MM.1S (cell line): ENCODE measurements around the gene PRRX2.
"Not testable (repeated sequence)": the region's sequence is repeated elsewhere in the genome, so short reads cannot be mapped to it uniquely, and the experiment has no call there.

ENCODE experiments used
- DNase-seq: peaks from one replicate; pipeline ENCODE4 v3.0.0-alpha.2; 2015
- H2AFZ ChIP-seq: fragments of 300-600 bp; sonication (generic); 2 replicates; pipeline ENCODE4 v1.6.0; 2016; ENCODE audit warnings: antibody characterized with exemption, low read length
- H3F3A ChIP-seq: fragments of 300-600 bp; sonication (generic); 2 replicates; pipeline ENCODE4 v1.6.1; 2016; ENCODE audit warnings: mild to moderate bottlenecking, antibody characterized with exemption, low read length, moderate library complexity, mixed read lengths; ENCODE audit not compliant: insufficient read depth
- H3K27ac ChIP-seq: fragments of 300-600 bp; sonication (generic); 2 replicates; pipeline ENCODE4 v1.5.1; 2016; ENCODE audit warnings: mild to moderate bottlenecking, low read length
- H3K27me3 ChIP-seq: fragments of 300-600 bp; sonication (generic); replicated peaks from 2 replicates; pipeline ENCODE4 v1.6.0; 2016; ENCODE audit warnings: low read length; ENCODE audit not compliant: insufficient read depth
- H3K36me3 ChIP-seq: fragments of 300-600 bp; sonication (generic); replicated peaks from 2 replicates; pipeline ENCODE4 v1.6.1; 2016; ENCODE audit warnings: mild to moderate bottlenecking, low read length, mixed read lengths; ENCODE audit not compliant: insufficient read depth
- H3K4me1 ChIP-seq: fragments of 300-600 bp; sonication (generic); 2 replicates; pipeline ENCODE4 v1.6.1; 2016; ENCODE audit warnings: low read length, mixed read lengths
- H3K4me2 ChIP-seq: fragments of 300-600 bp; sonication (generic); 2 replicates; pipeline ENCODE4 v1.6.0; 2016; ENCODE audit warnings: low read depth, low read length
- H3K4me3 ChIP-seq: fragments of 300-600 bp; sonication (generic); 2 replicates; pipeline ENCODE4 v1.5.1; 2016; ENCODE audit warnings: low read length, mixed read lengths
- H3K79me2 ChIP-seq: fragments of 300-600 bp; sonication (generic); 2 replicates; pipeline ENCODE4 v1.6.1; 2016; ENCODE audit warnings: mixed run types, low read length, mixed read lengths
- H3K9ac ChIP-seq: fragments of 300-600 bp; sonication (generic); 2 replicates; pipeline ENCODE4 v1.6.1; 2016; ENCODE audit warnings: low read length, mixed read lengths
- H3K9me2 ChIP-seq: fragments of 300-600 bp; sonication (generic); replicated peaks from 2 replicates; pipeline ENCODE4 v1.6.1; 2016; ENCODE audit warnings: mild to moderate bottlenecking, low read length, mixed read lengths; ENCODE audit not compliant: insufficient read depth
- H3K9me3 ChIP-seq: fragments of 300-600 bp; sonication (generic); replicated peaks from 2 replicates; pipeline ENCODE4 v1.6.1; 2016; ENCODE audit warnings: mild to moderate bottlenecking, low read length, mixed read lengths; ENCODE audit not compliant: insufficient read depth
- H4K20me1 ChIP-seq: fragments of 300-600 bp; sonication (generic); 2 replicates; pipeline ENCODE4 v1.6.1; 2016; ENCODE audit warnings: mild to moderate bottlenecking, low read length, moderate library complexity, mixed read lengths; ENCODE audit not compliant: insufficient read depth
- EZH2 ChIP-seq: fragments of 300-600 bp; sonication (generic); optimal IDR thresholded peaks from 2 replicates; pipeline ENCODE3; 2017; ENCODE audit warnings: low read depth, mild to moderate bottlenecking, antibody characterized with exemption, low read length, mixed read lengths
- EZH2phosphoT487 ChIP-seq: fragments of 300-600 bp; sonication (generic); IDR thresholded peaks from 2 replicates; pipeline ENCODE4 v1.6.1; 2018; ENCODE audit warnings: antibody characterized with exemption, low read length
- TF ChIP-seq, protein P1 (sequence below): fragments of 300-600 bp; sonication (generic); IDR thresholded peaks from 2 replicates; pipeline ENCODE4 v1.5.1; 2016; ENCODE audit warnings: antibody characterized with exemption, low read length, mixed read lengths

The PRRX2 gene

DNA sequence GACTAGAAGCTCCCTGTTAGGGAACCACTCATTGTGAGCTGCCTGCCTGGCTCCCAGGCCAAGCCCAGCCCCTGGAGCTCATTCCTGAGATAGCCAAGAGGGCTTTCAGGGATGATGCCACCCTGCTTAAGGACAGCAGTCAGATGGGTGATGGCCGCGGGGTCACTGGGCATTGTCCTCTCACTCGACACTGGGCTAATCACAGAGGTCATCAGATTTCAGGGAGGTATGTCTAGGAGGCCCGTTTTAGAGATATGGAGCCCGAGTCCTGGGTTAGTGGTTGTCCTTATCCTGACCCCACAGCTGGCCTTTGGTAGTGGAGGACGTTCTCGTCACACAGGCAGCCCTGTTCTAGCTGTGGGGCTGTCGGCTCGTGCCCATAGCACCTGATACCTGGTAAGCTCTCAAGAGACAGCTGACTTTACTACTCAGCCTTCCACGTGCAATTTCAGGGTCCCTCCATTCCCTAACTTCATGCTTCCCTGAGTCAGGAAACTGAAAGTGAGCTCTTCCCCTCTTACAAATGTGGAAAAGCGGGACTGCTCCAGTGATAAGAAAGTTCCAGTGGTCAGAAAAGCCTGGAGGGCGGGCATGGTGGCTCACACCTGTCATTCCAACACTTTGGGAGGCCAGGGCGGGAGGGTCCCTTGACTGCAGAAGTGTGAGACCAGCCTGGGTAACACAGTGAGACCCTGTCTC, 94.5 kb downstream of the PRRX2 start:
- Histone ChIP-seq H2AFZ (no peak overlapping the region), H3K4me3 (no peak overlapping the region), H3K9me3 (no peaks in the 10 kb centered on the region), H3K9ac (no peak overlapping the region), H3K79me2 (no peaks in the 10 kb centered on the region), H4K20me1 (no peaks in the 10 kb centered on the region), H3K9me2 (no peaks in the 10 kb centered on the region), H3K4me2 (no peak overlapping the region), H3K4me1 (no peaks in the 10 kb centered on the region), H3K27ac (no peak overlapping the region), H3F3A (no peaks in the 10 kb centered on the region), H3K27me3 (peaks cover 69% of the 10 kb centered on the region), H3K36me3 (no peaks in the 10 kb centered on the region)
- TF ChIP-seq, protein P1, sequence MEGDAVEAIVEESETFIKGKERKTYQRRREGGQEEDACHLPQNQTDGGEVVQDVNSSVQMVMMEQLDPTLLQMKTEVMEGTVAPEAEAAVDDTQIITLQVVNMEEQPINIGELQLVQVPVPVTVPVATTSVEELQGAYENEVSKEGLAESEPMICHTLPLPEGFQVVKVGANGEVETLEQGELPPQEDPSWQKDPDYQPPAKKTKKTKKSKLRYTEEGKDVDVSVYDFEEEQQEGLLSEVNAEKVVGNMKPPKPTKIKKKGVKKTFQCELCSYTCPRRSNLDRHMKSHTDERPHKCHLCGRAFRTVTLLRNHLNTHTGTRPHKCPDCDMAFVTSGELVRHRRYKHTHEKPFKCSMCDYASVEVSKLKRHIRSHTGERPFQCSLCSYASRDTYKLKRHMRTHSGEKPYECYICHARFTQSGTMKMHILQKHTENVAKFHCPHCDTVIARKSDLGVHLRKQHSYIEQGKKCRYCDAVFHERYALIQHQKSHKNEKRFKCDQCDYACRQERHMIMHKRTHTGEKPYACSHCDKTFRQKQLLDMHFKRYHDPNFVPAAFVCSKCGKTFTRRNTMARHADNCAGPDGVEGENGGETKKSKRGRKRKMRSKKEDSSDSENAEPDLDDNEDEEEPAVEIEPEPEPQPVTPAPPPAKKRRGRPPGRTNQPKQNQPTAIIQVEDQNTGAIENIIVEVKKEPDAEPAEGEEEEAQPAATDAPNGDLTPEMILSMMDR: no peak
- TF ChIP-seq EZH2 (no peak), EZH2phosphoT487 (no peak)
- DNase-seq: no peak

DNA sequence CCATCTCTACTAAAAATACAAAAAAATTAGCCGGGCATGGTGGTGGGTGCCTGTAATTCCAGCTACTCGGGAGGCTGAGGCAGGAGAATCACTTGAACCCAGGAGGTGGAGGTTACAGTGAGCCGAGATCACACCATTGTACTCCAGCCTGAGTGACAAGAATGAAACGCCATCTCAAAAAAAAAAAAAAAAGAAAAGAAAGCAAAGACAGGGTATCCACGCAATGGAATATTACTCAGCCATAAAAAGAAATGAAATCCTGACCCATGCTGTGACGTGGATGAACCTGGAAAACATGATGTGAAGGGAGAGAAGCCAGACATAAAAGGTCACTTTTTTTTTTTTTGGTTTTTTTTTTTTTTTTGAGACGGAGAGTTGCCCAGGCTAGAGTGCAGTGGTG, 95.3 kb downstream of the PRRX2 start:
- DNase-seq, H3K79me2 ChIP-seq, H3K9me3 ChIP-seq, H3K4me1 ChIP-seq, H3K27ac ChIP-seq, H3K9me2 ChIP-seq, H3F3A ChIP-seq, H3K4me3 ChIP-seq, H3K36me3 ChIP-seq, H3K4me2 ChIP-seq, H4K20me1 ChIP-seq, H3K9ac ChIP-seq, H2AFZ ChIP-seq: not testable (repeated sequence)
- peaks cover 69% of the 10 kb centered on the region for H3K27me3 ChIP-seq

DNA sequence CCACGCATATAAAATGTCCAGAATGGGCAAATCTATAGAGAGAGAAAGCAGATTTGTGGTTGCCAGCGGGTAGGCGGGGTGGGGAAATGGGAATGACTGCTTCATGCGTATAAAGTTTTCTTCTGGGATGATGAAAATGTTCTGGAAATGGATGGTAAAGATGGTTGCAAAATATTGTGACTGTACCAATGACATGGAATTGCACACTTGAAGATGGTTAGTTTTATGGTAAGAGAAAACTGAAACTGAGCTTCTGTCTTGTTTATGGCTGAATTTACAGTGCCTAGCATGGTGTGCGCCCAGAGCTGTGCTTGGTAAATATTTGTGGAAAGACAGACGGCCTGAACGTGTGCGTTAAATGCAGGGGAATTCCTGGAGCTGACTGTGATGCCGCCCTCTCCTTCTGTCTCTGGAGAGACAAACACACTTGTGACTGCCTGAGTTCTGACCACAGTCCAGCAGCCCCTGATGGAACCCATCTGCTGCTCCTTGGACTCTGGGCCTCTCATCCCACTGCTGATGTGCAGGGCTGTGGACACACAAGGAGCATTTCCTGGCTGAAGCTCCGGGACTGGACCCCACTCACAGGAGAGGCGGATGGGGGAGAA, 96.0 kb downstream of the PRRX2 start:
- Histone ChIP-seq H3K27ac (no peak overlapping the region), H3K27me3 (peaks cover 68% of the 10 kb centered on the region), H3F3A (no peaks in the 10 kb centered on the region), H3K9me3 (no peaks in the 10 kb centered on the region), H3K36me3 (no peaks in the 10 kb centered on the region), H3K4me3 (no peak overlapping the region), H2AFZ (no peak overlapping the region), H3K4me2 (no peak overlapping the region), H4K20me1 (no peaks in the 10 kb centered on the region), H3K9ac (no peak overlapping the region), H3K9me2 (no peaks in the 10 kb centered on the region), H3K4me1 (no peaks in the 10 kb centered on the region), H3K79me2 (no peaks in the 10 kb centered on the region)
- TF ChIP-seq, protein P1: no peak
- no peak for TF ChIP-seq EZH2phosphoT487
- TF ChIP-seq EZH2: no peak
- DNase-seq: no peak

DNA sequence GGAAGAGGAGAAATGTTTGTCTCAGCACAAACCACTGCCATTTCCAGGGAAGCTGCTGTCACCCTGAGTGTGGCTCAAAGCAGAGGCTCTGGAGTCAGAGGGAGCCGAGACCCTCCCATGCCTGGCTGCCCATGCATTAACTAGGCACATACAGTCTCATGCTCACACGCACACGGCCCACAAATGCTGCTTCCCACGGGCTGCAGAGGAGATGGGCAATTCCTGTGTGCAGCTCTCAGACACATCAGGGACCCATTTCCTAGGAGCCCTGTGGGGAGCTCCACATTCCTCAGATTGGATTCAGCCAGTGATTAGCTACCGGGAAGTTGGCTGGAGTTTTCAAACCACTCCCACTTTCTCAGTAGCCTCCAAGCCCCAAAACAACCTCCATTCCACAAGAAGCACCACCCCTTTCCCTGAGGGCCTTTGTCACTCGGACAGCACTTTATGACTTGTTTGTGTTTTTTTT, 96.5 kb downstream of the PRRX2 start:
- H3K4me2 ChIP-seq: no peak overlapping the region
- no peak overlapping the region for H2AFZ ChIP-seq
- no peak overlapping the region for H3K4me3 ChIP-seq
- H3K79me2 ChIP-seq: no peaks in the 10 kb centered on the region
- no peak for TF ChIP-seq EZH2
- TF ChIP-seq, protein P1: no peak
- no peaks in the 10 kb centered on the region for H3K9me3 ChIP-seq
- DNase-seq: no peak
- H3K4me1 ChIP-seq: no peaks in the 10 kb centered on the region
- no peaks in the 10 kb centered on the region; the same call in 1 of the 2 replicates for H3F3A ChIP-seq
- H4K20me1 ChIP-seq: no peaks in the 10 kb centered on the region
- H3K9me2 ChIP-seq: no peaks in the 10 kb centered on the region
- peaks cover 71% of the 10 kb centered on the region for H3K27me3 ChIP-seq
- H3K9ac ChIP-seq: no peak overlapping the region
- no peak overlapping the region for H3K27ac ChIP-seq
- H3K36me3 ChIP-seq: no peaks in the 10 kb centered on the region

- H3K9me2 ChIP-seq, H4K20me1 ChIP-seq, H3K4me3 ChIP-seq, H3F3A ChIP-seq, H3K36me3 ChIP-seq, DNase-seq, H2AFZ ChIP-seq, H3K9ac ChIP-seq, H3K27ac ChIP-seq, H3K9me3 ChIP-seq, H3K4me2 ChIP-seq, H3K79me2 ChIP-seq, H3K4me1 ChIP-seq: not testable (repeated sequence)
- H3K27me3 ChIP-seq: peaks cover 73% of the 10 kb centered on the region
Measured at GRCh38 chr9:129762370-129762984, 97.0 kb downstream of the PRRX2 start.
